Effector memory CD8-positive, alpha-beta T cell (primary cell): ENCODE measurements around the gene CDH2.

Source experiments
- ATAC-seq: fragments of 150-1000 bp; cut with Tn5 transposase; replicated peaks from 2 replicates; pipeline ENCODE4 v1.10.0; 2021; ENCODE audit warnings: mild to moderate bottlenecking, moderate library complexity
- DNase-seq, 3 experiments: peaks; one replicate each; pipeline ENCODE4 v3.0.0; 2021
- H3K27ac Mint-ChIP-seq, 2 donors: one replicate each; pipeline ENCODE4 v1.8.0; 2022; ENCODE audit warnings: mild to moderate bottlenecking in 2 of 2, mixed read lengths in 2 of 2, moderate library complexity in 2 of 2
- H3K27me3 Mint-ChIP-seq, 2 donors: one replicate each; pipeline ENCODE4 v1.8.0; 2022; ENCODE audit warnings: mixed read lengths in 2 of 2
- H3K36me3 Mint-ChIP-seq: one replicate; pipeline ENCODE4 v1.8.0; 2022; ENCODE audit warnings: mild to moderate bottlenecking, moderate library complexity, mixed read lengths; ENCODE audit not compliant: insufficient read depth
- H3K4me1 Mint-ChIP-seq, 2 donors: one replicate each; pipeline ENCODE4 v1.8.0; 2022; ENCODE audit warnings: low read depth in 2 of 2, mixed read lengths in 2 of 2
- H3K4me3 Mint-ChIP-seq, 2 donors: one replicate each; pipeline ENCODE4 v1.8.0; 2022; ENCODE audit warnings: mild to moderate bottlenecking in 2 of 2, mixed read lengths in 2 of 2, moderate library complexity in 2 of 2
- H3K9me3 Mint-ChIP-seq, 2 donors: one replicate each; pipeline ENCODE4 v1.8.0; 2022; ENCODE audit warnings: mixed read lengths in 2 of 2
- total RNA-seq, 9 experiments: gene quantifications; one replicate each; lab custom pipeline; 2026; lab: John Stamatoyannopoulos, UW

The CDH2 gene
- total RNA-seq, result 0.06 to 7.6 (median 0.50) reads per million in 9 experiments

DNA sequence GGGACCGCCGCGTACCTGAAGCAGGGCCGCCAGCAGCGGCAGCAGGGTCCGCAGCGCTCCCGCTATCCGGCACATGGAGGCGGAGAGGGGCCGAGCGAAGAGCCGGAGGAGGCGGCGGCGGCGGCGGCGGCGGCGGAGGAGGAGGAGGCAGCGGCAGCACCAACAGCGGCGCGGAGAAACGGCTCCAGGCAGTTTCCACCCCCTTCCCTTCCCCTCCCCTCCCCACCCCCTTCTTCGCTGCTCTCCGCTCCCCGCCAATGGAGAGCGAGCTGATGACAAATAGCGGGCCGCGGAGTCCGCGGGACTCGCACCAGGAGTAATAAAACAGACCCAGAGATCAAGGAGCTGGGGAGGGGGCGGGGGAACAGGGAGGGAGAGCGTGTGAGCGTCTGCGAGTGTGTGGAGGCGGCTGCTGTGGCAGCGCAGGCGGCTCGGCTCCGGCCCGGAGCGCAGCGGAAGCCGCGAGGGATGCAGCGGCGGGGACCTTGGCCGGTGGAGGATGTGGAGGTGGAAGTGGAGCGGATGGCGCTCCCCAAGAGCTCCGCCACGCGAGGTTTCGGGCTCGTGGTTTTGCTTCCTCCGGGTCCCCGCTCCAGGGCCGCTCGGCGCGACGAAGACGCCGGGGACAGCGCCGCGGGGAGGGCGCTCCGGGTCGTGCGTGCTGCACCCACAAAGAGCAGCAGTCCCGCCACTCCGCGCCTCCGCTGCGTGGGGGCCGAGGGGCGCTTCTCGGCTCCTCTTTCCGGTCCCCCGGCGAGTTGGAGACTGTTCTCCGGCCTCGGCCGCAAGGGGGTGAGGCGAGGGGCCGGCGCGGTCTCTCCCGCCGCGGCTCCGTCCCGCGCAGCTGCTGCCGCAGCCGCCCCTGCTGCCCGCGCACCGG is at the start of gene CDH2:
CDH2 (minus strand) TSS at position 183 of the 880 bp plus-strand sequence; CDS start at position 75, 108 bp downstream.
- ATAC-seq, result peak; percentile 60
- peaks cover 24 to 36% of the 10 kb centered on the region in 2 donors for H3K27me3 Mint-ChIP-seq
- no peak for DNase-seq

DNA sequence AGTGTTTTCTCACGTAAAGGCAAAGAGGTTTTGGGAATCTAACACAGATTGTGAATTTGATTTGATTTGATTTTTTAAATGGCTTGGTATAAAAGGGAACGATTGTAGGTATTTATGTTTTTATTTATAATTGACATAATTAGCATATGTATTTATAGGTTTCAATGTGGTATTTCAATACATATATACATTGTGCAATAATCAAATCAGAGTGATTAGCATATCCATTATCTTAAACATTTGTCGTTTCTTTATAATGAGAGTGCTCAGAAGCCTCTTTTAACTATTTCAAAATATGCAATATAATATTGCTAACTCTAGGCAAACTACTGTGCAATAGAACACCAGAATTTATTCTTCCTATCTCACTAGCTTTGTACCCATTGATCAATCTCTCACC is 35.1 kb upstream of the CDH2 start:
- no peak overlapping the region for H3K27ac Mint-ChIP-seq
- no peaks in the 10 kb centered on the region for H3K27me3 Mint-ChIP-seq
- no peaks in the 10 kb centered on the region for H3K36me3 Mint-ChIP-seq
- H3K4me3 Mint-ChIP-seq, result no peak overlapping the region
- H3K4me1 Mint-ChIP-seq, result no peaks in the 10 kb centered on the region
- DNase-seq (no peak), ATAC-seq (no peak)
- H3K9me3 Mint-ChIP-seq, result peaks cover 4 to 9% of the 10 kb centered on the region in 2 donors

More for the DNA sequence above, at the start of gene CDH2:
- Mint-ChIP-seq H3K9me3 (peaks cover 0 to 5% of the 10 kb centered on the region in 2 donors), H3K36me3 (peaks cover 4% of the 10 kb centered on the region), H3K4me3 (peak within 1 kb of the TSS; percentile 74 to 75), H3K27ac (no peak within 1 kb of the TSS), H3K4me1 (peaks cover 0 to 5% of the 10 kb centered on the region in 2 donors)

DNA sequence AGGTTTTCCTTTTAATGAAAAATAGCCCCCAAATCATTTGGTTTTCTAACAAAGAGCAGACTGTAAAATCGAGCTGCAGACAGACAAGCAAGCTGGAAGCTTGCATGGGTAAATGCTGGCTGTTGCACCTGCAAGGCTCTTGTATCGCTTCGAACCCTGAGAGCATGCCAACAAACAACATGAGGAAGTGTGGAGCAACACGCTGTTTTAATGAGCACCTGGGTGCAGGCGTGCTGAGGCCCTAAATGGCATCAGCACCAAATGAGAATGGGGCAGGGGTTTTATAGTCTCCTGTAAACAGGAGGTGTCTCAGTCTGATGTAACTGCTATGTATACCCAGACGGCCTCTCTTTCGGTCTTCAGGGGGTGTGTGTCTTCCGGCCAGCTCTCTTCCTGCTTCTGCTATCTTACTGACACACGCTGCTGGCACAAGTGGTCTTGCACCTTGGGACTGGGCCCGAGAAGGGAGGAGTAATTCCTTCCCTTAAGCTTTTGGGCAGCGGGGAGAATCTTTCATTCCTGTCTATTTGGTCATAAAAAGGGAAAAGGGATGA is 31.9 kb upstream of the CDH2 start:
- ATAC-seq (no peak), DNase-seq (no peak)
- peaks cover 7 to 17% of the 10 kb centered on the region in 2 donors for H3K9me3 Mint-ChIP-seq
- H3K4me1 Mint-ChIP-seq, result no peaks in the 10 kb centered on the region
- H3K4me3 Mint-ChIP-seq, result no peak overlapping the region
- H3K36me3 Mint-ChIP-seq, result no peaks in the 10 kb centered on the region
- H3K27me3 Mint-ChIP-seq, result no peaks in the 10 kb centered on the region
- H3K27ac Mint-ChIP-seq, result no peak overlapping the region

DNA sequence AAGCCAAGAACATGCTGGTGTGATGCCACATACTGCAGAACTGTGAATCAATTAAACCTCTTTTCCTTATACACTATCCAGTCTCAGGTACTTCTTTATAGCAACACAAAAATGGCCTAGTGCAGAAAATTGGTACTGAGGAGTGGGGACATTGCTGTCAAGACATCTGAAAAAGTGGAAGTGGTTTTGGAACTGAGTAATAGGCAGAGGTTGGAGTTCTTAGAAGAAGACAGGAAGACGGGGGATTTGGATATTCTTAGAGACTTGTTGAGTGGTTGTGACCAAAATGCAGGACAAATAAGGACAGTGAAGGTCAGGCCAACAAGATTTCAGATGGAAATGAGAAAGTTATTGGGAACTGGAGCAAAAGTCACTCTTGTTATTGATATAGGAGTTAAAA is 31.3 kb upstream of the CDH2 start:
- Mint-ChIP-seq H3K4me1 (no peaks in the 10 kb centered on the region), H3K36me3 (no peaks in the 10 kb centered on the region), H3K9me3 (peaks cover 7 to 17% of the 10 kb centered on the region in 2 donors), H3K27ac (no peak overlapping the region), H3K4me3 (no peak overlapping the region), H3K27me3 (no peaks in the 10 kb centered on the region)
- no peak for DNase-seq
- no peak for ATAC-seq

DNA sequence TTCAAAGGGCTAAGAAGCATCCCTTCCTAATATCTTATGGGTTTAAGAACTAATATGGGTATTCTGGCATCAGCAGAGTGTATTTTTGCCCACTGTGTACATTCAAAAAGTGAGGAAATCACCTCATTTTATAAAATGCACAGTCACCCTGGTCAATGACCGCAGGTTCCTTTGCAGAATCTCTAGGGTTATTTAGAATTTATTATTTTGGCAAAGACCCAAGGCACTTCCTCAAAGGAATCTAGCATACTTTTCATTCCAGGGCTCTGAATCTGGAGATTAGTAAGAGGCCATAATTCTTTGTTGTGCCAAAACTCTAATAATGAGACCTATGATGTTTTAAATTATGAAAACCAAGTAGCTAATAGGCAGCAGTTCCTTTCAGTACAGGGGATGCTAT is 27.2 kb upstream of the CDH2 start:
- Mint-ChIP-seq H3K27me3 (no peaks in the 10 kb centered on the region), H3K36me3 (no peaks in the 10 kb centered on the region), H3K4me1 (no peaks in the 10 kb centered on the region), H3K4me3 (no peak overlapping the region), H3K9me3 (peaks cover 7 to 17% of the 10 kb centered on the region in 2 donors), H3K27ac (no peak overlapping the region)
- DNase-seq (no peak), ATAC-seq (no peak)

DNA sequence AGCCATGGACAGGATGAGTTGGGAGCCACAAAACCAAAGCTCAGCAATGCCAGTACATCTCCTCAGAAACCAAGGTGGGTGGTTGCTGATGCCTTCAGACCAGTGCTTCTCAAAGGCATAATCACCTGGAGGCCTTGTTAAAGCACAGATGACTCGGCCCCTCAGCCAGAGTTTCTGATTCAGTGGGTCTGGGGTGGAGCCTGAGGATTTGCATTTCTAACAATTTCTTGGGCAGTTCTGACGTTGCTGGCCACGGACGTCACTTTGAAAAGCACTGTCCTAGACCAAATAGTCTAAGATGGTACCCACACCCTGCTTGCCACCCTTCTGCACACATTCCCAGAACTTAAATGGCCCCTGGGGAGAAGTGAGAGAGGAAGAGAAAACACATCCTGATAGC is 24.1 kb upstream of the CDH2 start:
- H3K4me3 Mint-ChIP-seq, result no peak overlapping the region
- H3K9me3 Mint-ChIP-seq, result peaks cover 0 to 2% of the 10 kb centered on the region in 2 donors
- DNase-seq (no peak), ATAC-seq (no peak)
- no peak overlapping the region for H3K27ac Mint-ChIP-seq
- no peaks in the 10 kb centered on the region for H3K27me3 Mint-ChIP-seq
- H3K36me3 Mint-ChIP-seq, result no peaks in the 10 kb centered on the region
- H3K4me1 Mint-ChIP-seq, result no peaks in the 10 kb centered on the region

DNA sequence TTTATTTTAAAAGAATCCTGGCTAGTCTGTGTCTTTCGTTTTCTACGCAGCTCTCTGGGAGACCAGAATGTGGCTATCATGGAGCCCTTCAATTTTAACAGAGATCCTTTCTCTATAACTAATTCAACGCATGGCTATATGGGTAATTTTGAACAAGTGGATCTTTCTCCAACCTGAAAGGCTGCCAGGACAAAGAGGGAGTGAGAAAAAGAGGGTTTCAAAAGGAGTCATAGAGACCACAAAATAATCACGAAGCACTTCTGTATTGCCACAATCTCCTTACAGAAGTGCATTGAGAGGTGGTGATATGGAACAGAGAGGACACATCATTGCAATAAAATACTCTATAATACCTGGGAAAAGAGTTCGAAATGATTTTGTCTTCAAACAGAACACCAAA is 21.7 kb upstream of the CDH2 start:
- Mint-ChIP-seq H3K27me3 (no peaks in the 10 kb centered on the region), H3K4me1 (no peaks in the 10 kb centered on the region), H3K4me3 (no peak overlapping the region), H3K27ac (no peak overlapping the region), H3K9me3 (peaks cover 0 to 3% of the 10 kb centered on the region in 2 donors), H3K36me3 (no peaks in the 10 kb centered on the region)
- no peak for DNase-seq
- no peak for ATAC-seq

DNA sequence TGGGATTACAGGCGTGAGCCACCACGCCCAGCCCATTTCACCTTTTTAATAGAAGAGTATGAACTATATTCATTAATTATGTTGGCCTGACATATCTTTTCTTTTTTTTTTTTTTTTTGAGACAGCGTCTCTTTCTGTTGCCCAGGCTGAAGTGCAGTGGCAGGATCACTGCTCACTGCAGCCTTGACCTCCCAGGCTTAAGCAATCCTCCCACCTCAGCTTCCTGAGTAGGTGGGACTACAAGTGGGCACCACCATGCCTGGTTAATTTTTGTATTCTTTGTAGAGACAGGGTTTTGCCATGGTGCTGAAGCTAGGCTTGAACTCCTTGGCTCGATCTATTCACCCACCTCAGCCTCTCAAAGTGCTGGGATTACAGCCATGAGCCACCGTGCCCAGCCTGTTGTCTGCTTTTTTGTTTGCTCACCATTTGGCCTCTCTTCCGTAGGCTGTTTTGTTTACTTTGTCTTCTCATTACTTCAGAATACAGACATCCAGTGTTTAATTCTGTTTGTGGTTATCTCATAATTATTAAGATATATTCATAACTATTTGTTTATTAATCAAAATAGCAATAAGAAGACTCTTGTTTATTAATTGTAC is 16.3 kb upstream of the CDH2 start:
- no peak overlapping the region for H3K27ac Mint-ChIP-seq
- ATAC-seq (no peak), DNase-seq (no peak)
- H3K9me3 Mint-ChIP-seq, result peaks cover 0 to 3% of the 10 kb centered on the region in 2 donors
- H3K4me3 Mint-ChIP-seq, result no peak overlapping the region
- H3K36me3 Mint-ChIP-seq, result no peaks in the 10 kb centered on the region
- no peaks in the 10 kb centered on the region for H3K4me1 Mint-ChIP-seq
- H3K27me3 Mint-ChIP-seq, result no peaks in the 10 kb centered on the region

DNA sequence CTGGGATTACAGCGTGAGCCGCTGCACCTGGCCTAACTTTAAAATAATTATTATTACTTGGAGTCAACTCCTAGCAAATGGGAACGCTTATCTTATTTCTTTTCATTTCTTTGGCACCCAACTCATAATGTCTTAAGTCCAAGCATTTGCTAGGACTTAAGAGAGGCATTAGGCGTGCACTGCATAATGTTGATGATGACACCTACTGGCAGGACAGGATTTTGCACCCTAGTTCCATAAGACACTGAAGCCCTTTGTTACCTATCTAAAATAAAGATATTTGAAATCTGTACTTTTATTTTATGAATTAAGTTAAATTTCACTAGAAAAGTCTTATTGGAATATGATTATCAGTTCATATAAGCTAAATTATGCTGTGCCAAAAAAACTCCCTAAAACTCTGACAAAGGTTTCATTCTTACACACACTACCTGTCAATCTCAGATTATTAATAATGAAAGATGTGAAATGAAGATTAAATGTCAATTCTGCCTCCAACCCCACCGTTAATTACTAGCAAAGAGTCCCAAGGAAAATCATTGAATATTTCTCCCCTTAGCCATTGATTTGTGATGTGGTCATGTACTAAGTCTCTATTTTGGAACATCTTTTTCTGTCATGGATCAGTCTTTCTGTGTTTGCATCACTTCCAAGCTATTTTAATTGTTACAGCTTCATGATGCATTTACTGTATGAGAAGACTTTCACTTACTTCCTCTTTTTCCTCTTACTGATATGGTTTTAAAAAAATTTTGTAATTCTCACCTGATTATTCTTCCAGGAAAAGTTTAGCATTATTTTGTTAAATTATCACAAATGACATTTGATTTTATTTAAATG is 12.7 kb upstream of the CDH2 start:
- no peak for ATAC-seq
- DNase-seq, result no peak
- Mint-ChIP-seq H3K9me3 (peaks cover 0 to 2% of the 10 kb centered on the region in 2 donors), H3K27ac (no peak overlapping the region), H3K4me3 (no peak overlapping the region), H3K4me1 (no peaks in the 10 kb centered on the region), H3K36me3 (no peaks in the 10 kb centered on the region), H3K27me3 (no peaks in the 10 kb centered on the region)

DNA sequence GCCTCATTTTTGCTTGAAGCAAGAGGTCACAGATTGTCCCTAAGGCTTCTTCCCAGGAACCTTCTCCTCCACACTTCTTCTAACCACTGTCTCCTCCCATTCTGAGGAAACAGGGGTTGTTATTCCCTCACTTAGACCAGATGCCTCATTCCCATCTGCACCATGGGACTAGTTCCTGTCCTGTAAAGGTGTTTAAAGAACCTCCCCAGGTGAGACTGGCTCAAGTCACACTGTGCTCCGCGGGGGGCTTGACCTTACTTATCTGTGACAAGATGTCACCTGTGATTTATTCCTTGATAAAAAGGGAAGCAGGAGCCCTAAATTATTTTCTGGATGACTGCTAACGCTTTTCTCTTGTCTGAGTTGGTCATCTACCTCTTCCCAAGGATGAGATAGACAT is 8.2 kb upstream of the CDH2 start:
- Mint-ChIP-seq H3K27ac (no peak overlapping the region), H3K4me3 (no peak overlapping the region), H3K36me3 (no peaks in the 10 kb centered on the region), H3K4me1 (no peaks in the 10 kb centered on the region), H3K27me3 (no peaks in the 10 kb centered on the region), H3K9me3 (peaks cover 0 to 2% of the 10 kb centered on the region in 2 donors)
- ATAC-seq, result no peak
- no peak for DNase-seq

DNA sequence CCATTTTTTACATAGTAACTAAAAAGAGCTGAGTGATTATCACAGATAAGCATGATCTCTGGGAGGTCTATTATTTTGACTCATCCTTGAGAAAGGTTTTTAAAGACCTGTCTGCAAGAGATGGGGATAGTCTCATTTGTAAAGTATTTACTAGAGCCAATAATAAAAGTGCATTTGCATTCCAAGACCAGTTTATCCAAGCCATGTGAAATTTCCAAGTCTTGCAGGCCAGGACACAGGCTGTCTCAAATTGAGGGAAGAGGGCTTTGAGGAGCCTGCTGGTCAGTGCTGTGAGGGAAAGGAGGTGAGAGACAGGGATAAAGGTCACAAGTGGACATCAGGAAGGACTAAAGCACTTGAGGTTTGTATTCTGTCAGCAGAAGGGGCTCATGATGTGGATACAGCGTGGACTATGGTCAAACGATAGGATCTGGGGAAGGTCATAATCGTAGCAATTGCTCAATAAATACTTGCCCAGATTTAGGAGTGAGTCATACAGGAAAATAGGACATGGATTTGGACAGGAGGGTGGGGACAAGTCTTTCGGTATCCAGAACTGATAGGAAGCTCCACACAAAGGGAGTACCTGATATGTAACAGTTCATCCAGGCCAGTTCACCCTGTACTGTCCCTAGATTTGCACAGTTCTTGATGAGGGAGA is 6.6 kb upstream of the CDH2 start:
- Mint-ChIP-seq H3K27me3 (peaks cover 5 to 6% of the 10 kb centered on the region in 2 donors), H3K36me3 (no peaks in the 10 kb centered on the region)

DNA sequence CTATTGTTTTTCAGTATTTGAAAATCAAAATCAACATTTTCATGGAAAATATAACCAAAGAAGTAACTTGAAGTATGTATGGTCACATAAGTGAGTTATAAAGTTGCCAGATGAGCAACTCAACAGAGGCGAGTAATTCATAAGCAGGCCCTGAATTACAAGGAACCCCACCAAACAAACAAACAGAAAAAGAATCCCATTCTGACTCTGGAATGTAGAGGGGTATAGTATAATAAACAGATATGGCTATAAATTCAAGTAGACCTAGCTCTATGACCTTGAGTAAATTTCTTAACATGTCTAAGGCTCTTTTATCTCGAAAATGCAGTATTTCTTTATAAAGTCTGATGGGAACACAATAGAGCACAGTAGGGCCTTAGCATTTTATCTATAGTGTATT is 4.7 kb upstream of the CDH2 start:
- peaks cover 10 to 14% of the 10 kb centered on the region in 2 donors for H3K27me3 Mint-ChIP-seq
- no peak for ATAC-seq
- H3K27ac Mint-ChIP-seq, result no peak overlapping the region
- peaks cover 0 to 2% of the 10 kb centered on the region in 2 donors for H3K9me3 Mint-ChIP-seq
- H3K4me3 Mint-ChIP-seq, result no peak overlapping the region
- H3K36me3 Mint-ChIP-seq, result no peaks in the 10 kb centered on the region
- no peak for DNase-seq
- H3K4me1 Mint-ChIP-seq, result no peaks in the 10 kb centered on the region

More for the DNA sequence above, 6.6 kb upstream of the CDH2 start:
- H3K9me3 Mint-ChIP-seq, result peaks cover 0 to 2% of the 10 kb centered on the region in 2 donors
- H3K27ac Mint-ChIP-seq, result no peak overlapping the region
- DNase-seq (no peak), ATAC-seq (no peak)
- H3K4me3 Mint-ChIP-seq, result no peak overlapping the region
- H3K4me1 Mint-ChIP-seq, result no peaks in the 10 kb centered on the region

DNA sequence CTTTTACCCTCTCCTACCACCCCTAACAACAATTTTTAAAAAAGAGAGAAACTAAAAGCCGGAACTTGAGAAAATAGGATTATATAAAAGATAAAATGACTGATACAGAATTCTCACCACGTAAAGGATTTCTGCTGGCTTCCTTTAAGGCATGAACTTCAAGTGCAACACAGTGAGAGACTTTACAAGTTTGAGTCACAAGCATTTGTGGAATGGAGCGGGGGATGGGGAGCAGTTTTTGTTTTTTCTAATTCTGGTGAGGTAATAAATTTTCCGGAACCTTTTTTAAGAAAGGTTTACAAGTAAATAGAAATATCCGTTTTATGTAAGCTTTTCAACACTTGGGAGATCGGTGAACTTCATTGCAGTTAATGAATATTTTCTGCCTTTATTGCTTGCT is 1.8 kb upstream of the CDH2 start:
- Mint-ChIP-seq H3K4me3 (peak overlapping the region in 1 of 2 donors; percentile 67), H3K4me1 (peaks cover 0 to 5% of the 10 kb centered on the region in 2 donors), H3K36me3 (peaks cover 4% of the 10 kb centered on the region), H3K27ac (no peak overlapping the region), H3K9me3 (peaks cover 0 to 5% of the 10 kb centered on the region in 2 donors), H3K27me3 (peaks cover 24 to 36% of the 10 kb centered on the region in 2 donors)
- DNase-seq (no peak), ATAC-seq (no peak)
